ENCODE results near the gene PLEKHG4B.
"Not testable (repeated sequence)": the region's sequence is repeated elsewhere in the genome, so short reads cannot be mapped to it uniquely, and the experiment has no call there.

Gene PLEKHG4B

DNA sequence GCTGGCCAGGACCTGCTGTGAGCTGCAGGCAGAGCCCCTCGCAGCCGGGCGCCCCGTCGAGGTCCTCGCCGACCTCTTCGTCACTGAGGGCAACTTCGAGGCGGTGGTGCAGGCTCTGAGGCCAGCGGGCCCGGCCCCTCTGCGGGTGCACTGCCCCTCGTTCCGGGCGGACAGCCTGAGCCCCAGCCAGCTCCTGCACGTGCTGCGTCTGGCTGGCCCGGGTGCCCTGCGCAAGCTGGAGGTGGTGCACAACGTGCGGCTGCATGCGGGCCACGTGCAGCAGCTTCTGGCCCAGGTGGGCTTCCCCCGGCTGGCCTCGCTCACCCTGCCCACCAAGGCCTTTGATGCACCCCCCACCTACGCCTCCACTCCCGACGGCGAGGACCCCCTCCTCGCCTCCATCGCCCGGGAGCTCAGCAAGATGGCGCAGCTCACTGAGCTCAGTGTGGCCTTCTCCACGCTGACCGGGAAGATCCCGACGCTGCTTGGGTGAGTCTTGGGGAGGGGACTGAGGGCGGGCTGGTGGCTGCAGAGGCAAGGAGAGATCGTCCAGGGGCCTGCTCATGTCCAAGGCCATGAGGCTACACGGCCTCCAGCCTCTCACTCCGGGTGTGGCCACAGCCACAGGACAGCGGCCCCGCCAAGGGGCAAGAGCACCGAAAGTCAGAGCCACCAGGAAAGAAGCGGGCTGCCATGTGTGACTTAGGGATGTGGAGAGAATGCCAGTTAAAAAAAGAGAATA is 100.2 kb downstream of the PLEKHG4B start:
- no peak for DNase-seq

DNA sequence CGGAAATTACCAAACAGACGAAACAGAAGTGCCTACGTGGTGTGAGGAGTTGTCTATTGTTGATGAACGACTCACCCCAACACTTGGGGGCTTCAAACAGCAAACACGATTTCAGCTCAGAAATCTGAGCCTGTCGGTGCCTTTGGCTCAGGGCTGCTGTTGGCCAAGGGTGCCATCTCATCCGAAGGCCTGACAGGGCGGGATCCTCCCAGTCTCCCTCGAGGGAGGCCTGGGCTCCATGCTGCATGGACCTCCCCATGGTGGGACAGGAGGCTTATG is 100.7 kb downstream of the PLEKHG4B start:
- no peak for DNase-seq

DNA sequence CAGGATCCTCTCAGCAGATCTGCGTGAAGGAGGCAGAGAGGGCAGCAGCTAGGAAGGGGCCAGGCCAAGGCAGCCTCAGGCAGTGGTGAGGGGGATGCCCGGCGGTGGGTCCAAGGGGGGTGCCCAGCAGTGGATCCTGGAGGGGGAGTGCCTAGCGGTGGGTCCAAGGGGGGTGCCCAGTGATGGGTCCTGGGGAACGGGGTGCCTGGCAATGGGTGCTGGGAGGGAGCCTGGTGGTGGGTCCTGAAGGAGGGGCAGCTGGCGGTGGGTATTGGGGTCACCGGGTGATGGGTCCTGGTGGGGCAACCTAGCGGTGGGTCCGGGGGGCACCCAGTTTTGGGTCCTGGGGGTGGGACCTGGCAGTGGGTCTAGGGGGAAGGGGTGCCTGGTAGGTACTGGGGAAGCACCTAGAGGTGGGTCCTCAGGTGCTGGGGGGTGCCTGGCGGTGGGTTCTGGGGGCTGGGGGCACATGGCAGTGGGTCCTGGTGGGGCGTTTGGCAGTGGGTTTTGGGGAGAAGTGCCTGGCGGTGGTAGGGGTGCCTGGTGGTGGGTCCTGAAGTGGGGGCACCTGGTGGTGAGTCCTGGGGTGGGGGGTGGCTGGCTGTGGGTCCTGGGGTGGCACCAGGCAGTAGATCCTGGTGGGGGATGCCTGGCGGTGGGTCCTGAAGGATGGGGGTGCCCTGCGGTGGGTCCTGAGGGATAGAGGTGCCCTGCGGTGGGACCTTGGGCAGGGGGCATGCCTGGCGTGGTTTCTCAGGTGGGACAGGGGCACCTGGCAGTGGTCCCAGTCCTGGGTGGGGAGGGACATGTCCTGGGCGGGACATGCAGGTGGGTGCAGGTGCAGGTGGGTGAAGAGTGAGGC is 101.2 kb downstream of the PLEKHG4B start:
- no peak for DNase-seq

DNA sequence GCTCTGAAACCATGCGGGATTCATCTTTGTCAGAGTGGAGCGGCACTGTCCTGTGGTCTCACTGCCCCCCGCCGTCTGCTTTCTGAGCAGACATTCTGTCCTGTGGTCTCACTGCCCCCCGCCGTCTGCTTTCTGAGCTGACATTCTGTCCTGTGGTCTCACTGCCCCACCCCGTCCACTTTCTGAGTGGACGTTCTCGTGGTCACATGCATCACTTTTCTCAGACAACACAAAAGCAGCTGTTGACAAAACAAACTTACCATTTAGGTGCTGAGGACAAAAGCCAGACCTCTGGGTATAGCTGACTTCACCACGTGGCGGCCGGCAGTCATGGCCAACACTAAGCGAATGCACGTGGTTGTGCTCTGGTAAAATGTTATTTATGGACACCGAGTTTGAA is 102.1 kb downstream of the PLEKHG4B start:
- no peak for DNase-seq

DNA sequence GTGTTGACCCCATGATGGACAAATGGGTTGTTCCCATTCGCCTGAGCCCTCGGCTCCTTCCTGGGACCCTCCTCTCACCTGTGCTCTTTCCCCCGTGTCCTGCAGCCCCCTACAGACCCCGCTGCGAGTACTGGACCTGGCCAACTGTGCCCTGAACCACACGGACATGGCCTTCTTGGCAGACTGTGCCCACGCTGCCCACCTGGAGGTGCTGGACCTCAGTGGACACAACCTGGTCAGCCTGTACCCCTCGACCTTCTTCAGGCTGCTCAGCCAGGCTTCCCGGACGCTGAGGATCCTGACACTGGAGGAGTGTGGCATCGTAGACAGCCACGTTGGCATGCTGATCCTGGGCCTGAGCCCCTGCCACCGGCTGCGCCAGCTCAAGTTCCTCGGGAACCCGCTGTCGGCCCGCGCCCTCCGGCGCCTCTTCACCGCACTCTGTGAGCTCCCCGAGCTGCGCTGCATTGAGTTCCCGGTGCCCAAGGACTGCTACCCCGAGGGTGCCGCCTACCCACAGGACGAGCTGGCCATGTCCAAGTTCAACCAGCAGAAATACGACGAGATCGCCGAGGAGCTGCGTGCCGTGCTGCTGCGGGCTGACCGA is 102.7 kb downstream of the PLEKHG4B start:
- DNase-seq: no peak

DNA sequence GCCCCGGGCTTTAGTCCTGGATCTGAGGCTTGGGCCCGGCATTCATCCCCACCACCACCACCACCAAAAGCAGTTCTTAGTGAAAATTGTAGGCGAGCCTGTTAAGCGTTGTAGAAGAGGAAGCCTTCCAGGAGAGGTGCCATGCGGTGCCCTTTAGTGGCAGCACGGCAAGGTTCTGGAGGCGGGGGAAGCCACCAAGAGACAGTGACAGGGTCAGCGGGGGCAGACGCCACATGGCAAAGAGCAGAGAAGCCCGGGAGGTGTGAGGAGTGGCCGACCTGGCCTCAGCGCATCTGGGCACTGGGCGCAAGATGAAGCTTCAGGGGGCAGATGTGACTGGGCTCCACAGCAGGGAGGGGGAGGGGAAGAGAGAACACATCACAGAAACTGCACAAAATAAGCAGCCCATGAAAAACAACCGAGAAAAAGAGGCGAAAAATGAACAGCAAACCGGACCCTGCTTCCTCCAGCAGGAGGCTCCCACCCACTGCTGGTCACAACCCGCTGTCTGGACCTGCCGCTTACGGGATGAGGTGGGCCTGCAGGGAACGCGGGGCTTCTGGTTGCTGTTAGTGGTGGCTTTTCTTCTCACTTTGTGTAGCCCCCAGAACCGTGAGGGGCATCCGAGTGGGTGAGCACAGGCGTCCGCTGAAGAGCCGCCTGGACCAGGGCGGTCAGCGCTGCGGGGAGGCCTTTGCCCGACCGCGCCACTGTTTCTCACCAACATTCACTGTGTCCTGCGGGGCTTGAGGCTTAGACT is 103.6 kb downstream of the PLEKHG4B start:
- DNase-seq: no peak

DNA sequence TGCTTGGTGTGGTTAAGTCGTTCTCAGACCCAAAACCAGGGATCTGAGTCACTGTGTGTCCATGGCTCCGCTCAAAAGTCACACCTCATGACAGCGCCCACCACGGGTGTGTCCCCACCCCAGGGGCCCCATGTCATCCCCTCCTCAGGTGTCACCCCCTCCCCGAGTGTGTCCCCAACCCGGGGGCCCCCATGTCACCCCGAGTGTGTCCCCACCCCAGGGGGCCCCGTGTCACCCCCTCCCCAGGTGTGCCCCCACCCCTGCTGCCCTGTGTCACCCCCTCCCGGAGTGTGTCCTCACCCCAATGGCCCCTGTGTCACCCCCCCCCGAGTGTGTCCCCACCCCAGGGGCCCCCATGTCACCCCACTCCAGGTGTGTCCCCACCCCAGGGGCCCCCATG is 104.4 kb downstream of the PLEKHG4B start:
- DNase-seq: no peak

DNA sequence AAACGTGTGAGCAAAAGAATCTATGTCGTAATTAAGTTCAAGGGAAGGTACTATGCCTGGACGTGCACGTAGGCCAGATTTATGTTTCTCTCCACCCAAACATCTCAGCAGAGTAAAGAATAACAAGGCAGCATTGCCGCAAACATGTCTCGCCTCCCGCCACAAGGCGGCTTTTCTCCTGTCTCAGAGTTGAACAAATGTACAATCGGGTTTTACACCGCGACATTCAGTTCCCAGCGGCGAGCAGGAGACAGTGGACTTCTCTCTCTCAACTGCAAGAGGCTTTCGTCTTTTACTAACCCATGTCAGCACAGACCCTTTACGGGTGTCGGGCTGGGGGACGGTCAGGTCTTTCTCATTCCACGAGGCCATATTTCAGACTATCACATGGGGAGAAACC is 105.1 kb downstream of the PLEKHG4B start:
- not testable (repeated sequence) for DNase-seq

DNA sequence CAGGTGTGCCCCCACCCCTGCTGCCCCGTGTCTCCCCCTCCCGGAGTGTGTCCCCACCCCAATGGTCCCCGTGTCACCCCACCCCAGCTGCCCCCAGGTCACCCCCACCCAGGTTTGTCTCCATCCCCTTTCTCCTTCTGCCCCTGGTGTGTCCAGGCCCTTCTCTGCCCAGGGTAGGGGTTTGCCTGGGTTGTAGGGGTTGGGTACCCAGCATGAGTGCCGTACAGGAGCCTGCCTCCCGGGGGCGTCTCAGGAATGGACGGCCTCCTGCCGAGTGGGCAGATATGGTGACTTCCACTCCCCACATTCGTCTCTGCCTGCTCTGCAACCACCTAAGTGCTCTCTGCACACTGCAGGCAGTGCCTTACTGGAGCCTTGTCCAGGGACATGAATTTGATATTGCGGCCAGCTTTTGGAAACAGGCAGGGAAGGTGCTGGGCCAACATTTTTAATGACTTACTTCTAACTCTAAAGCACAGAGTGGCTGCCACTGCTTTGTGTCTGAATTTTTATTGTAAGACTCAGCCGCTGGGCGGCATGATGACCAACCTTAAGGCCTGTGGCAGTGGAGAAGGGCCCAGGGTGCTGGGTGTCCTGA is 106.0 kb downstream of the PLEKHG4B start:
- DNase-seq: no peak

DNA sequence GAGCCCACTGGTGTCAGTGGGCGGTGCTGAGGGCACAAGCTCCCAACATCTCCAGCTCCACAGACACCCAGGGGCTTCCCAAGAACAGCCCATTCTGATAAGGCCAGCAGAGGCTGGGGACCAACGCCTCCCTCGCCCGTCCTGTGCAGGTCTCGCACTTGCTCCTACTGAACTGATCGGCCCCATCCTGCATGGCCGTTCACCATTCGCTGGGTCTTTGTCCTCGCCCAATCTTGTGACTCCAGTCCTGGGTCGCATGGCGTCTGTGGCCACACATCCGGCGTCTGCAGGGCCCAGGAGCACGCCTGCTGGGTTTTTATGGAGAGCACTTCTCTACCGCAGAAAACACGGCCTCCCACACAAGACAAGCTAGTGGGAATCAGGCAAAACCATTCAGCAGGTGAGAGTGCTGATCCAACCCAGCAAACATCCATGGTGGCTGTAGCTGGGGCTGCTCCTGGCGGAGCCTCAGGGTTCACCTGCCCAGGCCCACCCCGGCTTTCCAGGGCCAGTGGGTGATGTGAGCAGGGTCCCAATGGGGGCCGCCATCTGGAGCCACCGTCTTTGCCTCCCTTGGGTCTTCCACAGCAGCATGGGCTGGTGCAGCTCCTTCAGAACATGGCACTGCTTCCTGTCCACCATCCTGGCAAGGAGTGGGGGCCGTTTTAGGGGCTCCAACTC is 106.7 kb downstream of the PLEKHG4B start:
- no peak for DNase-seq

DNA sequence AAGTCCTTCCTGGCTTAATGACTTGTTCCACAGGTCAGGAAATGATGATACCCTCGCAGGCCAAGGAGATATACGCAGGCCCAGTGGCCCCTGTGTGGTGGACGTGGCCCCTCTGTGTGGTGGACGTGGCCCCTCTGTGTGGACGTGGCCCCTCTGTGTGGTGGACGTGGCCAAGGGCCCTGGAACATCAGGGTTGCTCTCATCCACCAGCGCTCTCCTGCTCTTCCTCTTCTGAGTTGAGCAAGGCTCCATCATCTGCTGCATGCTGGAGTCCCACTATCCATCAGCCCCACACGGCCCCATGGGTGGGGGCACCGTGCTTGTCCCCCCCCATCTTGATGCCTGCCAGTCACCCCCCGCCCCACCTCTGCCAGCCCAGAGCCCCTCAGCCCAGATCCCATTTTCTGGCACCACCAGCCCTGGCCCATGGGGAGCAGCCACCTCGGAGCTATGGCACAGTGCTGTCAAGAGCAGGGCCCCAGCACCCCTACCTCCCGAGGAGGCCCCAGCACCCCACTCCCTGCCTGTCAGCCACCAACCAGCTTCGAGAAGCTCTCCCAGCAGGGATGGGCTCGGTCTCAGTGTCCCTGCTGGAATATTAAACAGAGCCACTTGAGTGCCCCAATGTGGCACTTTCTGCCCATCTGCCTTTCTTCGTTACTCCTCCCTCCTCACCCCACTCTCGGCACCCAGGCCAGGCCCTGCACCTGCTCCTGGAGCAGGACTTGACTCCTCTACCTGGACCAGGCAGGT is 107.4 kb downstream of the PLEKHG4B start:
- DNase-seq: no peak

DNA sequence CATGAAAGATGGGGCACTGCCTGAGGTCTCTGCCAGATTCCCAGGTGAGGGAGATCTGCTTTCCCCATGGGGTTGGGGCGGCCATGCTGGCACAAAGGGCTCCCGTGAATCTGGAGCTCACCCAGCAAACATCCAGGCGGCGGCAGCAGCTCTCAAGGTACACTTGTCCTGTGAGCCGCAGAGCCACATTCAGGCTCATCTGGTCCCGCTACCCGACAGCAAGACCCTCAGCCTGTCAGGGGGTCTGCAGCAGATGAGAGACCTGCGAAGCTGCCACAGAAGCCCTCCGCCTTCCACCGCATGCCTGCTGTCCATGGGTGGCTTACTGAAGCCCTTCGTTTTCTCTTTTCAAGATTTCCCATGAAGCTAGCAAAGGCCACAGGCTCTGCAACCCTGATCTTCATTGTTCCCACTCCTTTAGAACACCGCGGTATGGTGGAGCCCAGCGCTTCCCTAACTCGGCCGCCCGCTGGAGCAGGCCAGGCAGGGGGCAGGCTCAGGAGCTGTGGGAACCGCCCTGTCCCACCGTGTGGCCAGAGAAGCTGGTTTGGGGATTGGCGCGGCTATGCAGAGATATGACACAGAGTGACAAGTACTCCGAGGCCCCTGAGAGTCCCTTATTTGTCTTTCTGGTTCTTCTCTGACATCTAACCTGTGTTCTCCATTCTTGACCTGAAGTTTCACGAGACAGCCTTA is 108.1 kb downstream of the PLEKHG4B start:
- DNase-seq: no peak

DNA sequence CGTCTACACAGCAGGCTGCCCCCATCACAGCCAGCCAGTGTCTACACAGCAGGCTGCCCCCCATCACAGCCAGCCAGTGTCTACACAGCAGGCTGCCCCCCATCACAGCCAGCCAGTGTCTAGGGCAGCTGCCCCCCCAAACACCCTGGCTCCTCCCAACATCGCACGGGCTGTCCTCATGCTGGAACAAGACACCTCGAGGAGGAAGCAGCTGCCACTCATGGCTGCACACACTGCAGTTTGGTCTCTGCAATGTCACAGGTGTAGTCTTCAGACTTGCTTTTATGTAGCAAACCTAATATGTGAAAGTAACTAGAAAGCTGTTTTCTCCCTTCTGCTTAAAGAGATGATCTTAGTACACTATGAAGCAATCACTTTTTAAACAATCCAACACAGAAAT is 109.0 kb downstream of the PLEKHG4B start:
- DNase-seq: no peak

DNA sequence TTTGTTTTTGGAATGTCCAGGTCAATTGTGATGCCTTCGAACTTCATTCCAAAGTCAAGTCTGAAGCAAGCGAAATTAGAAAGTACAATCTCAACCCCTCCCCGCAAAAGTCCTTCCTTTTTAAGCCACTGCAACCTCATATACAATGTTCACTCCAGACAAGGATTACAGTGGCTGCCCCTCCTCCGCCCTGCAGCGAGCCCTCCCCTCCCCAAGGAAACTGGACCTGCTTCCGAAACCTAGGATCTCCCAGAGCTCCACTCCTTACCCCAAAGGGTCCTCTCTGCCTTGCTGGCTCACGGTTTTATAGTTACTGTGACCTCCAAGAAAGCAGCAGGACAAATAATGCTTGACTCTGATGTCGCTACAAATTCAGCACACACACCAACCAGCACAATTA is 109.7 kb downstream of the PLEKHG4B start:
- DNase-seq: no peak

DNA sequence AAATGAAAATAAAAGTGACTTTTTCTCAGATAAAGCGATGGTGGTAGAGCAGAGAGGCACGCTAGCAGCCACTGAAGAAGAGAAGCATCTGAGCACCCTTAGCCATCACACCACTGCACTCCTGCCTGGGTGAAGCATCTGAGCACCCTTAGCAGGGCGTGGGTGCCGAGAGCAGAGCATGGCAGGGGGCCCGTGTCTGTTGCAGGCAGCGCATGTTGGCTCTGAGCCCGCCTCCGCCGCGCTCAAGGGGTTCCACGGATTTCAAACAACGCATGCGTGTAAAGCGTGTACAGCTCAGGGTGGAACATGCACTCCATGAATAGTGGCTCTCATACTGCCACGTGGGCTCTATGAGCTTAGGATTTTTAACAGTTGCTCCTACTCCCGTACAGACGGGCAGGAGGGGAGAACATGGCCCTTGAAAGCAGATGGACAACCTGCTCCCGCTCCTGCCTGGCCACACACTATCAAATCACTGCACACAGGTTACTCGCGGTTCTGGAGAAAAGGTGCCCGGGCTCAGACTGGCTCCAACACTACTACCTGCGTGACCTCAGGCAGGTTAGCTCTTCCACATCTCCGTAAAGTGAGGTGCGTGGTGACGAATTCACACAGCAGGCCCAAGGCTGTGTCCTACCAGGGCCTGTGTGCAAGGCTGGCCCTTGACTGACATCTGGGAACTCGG is 111.4 kb downstream of the PLEKHG4B start:
- DNase-seq: no peak

DNA sequence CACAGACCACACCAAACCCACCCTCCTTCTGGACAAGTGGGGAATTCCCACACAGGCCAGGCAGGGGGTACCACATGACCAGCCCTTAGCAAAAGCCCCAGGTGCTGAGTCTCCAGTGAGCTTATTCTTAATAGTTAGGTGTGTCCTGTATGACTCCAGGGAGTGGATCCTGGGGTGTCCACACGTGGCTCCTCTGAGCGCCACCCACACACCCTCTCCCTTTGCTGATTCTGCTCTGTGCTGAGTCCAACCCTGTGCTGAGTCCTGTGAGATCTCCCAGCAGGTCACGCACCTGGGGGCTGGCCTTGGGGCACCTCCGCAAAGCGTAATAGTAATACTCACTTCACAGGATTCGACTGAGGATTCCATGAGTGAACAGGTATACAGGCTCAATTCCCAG is 112.0 kb downstream of the PLEKHG4B start:
- DNase-seq: no peak

DNA sequence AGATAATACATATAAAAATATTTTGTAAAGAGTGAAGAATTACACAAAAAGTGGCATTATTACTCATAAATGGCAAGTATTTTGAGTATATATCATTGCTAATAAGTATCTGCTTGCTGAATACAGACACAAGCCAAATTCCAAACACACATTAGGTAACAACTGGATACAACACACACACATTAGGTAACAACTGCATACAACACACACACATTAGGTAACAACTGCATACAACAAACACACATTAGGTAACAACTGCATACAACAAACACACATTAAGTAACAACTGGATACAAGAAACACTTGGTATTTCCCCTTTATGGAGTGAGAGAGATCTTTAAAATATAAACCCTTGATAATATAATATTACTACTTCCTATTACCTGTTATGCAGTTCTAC is 112.5 kb downstream of the PLEKHG4B start:
- DNase-seq: no peak

DNA sequence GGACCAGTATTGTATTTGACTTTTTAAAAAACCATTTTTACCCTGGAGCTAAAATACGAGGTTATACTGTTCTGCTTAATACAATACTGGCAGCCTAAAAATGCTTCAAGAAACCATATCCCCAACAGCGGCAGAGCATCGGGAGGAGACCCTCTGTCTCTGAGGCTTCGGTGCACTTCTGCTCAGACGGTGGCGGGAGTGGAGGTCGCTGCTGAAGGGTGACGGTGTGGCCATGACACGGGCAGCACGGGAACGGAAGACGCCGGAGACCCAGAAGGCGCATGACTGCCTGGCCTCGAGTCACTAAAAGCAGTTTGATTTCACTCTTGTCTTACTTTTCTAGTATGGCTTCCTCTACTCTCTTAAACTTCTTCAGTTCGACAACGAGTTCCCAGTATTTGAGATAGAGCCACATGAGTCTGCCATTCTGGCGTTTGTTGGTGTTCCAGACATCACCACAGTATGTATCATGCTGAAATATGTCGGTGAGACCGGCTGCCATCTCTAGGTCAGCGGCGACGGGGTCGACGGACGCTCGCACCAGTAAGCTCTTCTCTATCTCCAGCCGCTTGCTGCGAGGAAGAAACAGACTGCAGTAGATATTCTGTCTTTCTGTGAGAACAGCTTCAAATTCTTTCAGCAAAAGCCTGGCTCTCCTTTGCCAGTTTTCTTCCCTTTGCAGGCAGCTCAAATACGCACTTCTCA is 113.2 kb downstream of the PLEKHG4B start:
- no peak for DNase-seq

DNA sequence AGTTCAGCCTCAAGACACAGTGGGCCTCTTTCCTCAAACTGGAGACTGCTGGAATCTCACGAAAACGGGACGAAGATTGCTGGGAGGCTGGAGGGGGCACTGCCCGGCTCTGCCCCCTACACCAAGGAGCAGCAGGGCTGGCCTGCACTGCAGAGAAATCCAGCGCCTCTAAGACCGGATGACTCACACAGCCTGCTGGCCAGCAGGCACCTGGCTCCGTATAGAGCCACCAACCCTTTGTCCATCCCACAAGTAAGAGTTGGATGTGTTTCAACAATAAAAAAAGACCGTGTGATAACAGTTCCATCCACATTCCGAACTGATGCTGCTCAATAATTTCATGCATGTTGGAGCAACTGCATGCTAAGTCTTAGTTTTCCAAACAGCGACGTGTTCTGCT is 114.4 kb downstream of the PLEKHG4B start:
- no peak for DNase-seq

Data from activated CD8-positive, alpha-beta memory T cell treated with anti-CD3 and anti-CD28 coated beads, Interleukin-2, amount 50 U/mL, for 4 hours (primary cell).